ENCODE data around the gene KLRD1.
A peak's percentile ranks its signal among the peaks of the same experiment; 100 is the strongest.
"Not testable (repeated sequence)": the region's sequence is repeated elsewhere in the genome, so short reads cannot be mapped to it uniquely, and the experiment has no call there.

KLRD1 gene

GRCh38 chr12:10339053-10339840 is 31.6 kb downstream of the KLRD1 start:
- DNase-seq = no peak

GRCh38 chr12:10340946-10341345 is 33.3 kb downstream of the KLRD1 start:
- not testable (repeated sequence) for DNase-seq

GRCh38 chr12:10341892-10342509 is 34.3 kb downstream of the KLRD1 start:
- no peak for DNase-seq

GRCh38 chr12:10351457-10351856 is 43.8 kb downstream of the KLRD1 start:
- DNase-seq = not testable (repeated sequence)

GRCh38 chr12:10354071-10354470 is 46.4 kb downstream of the KLRD1 start:
- DNase-seq = no peak

- DNase-seq = no peak
Measured at GRCh38 chr12:10354502-10354901, 46.8 kb downstream of the KLRD1 start.

- DNase-seq = no peak
Measured at GRCh38 chr12:10358131-10358530, 50.5 kb downstream of the KLRD1 start.

- no peak for DNase-seq
Measured at GRCh38 chr12:10358969-10359368, 51.3 kb downstream of the KLRD1 start.

- DNase-seq = no peak
Measured at GRCh38 chr12:10361084-10361483, 53.4 kb downstream of the KLRD1 start.

- DNase-seq = no peak
Measured at GRCh38 chr12:10361622-10362021, 54.0 kb downstream of the KLRD1 start.

- no peak for DNase-seq
Measured at GRCh38 chr12:10362325-10362724, 54.7 kb downstream of the KLRD1 start.

- no peak for DNase-seq
Measured at GRCh38 chr12:10362828-10363657, 55.4 kb downstream of the KLRD1 start.

- no peak for DNase-seq
Measured at GRCh38 chr12:10363658-10363913, 55.9 kb downstream of the KLRD1 start.

- peak; percentile 37 to 53 for DNase-seq
Measured at GRCh38 chr12:10363914-10364814, 56.5 kb downstream of the KLRD1 start.

GRCh38 chr12:10364815-10365622 is 57.3 kb downstream of the KLRD1 start:
- DNase-seq = peak; percentile 73 to 80

- no peak for DNase-seq
Measured at GRCh38 chr12:10365696-10366405, 58.2 kb downstream of the KLRD1 start.

- no peak for DNase-seq
Measured at GRCh38 chr12:10366875-10367274, 59.2 kb downstream of the KLRD1 start.

- not testable (repeated sequence) for DNase-seq
Measured at GRCh38 chr12:10367714-10368113, 60.0 kb downstream of the KLRD1 start.

GRCh38 chr12:10368206-10369171 is 60.8 kb downstream of the KLRD1 start:
- no peak for DNase-seq
